Tibial nerve (tissue), 4 donors: Measurements from ENCODE around the gene ASAP3.

ENCODE experiments used
- CTCF ChIP-seq, 5 experiments: fragments of 200-600 bp in 3 of 5; fragments of 450-650 bp in 2 of 5; sonication (generic) in 3 of 5; IDR thresholded peaks; one replicate each; pipeline ENCODE4 v1.5.1; 2016 to 2019; ENCODE audit warnings: antibody characterized with exemption in 5 of 5, mild to moderate bottlenecking in 3 of 5, moderate library complexity in 2 of 5
- EP300 ChIP-seq, 2 donors: sonication (generic); formaldehyde crosslinking; IDR thresholded peaks; one replicate each; pipeline ENCODE4 v1.6.1; 2017; ENCODE audit warnings: antibody characterized with exemption in 2 of 2, mild to moderate bottlenecking in 1 of 2
- POLR2A ChIP-seq, 2 donors: fragments of 450-650 bp; IDR thresholded peaks; one replicate each; pipeline ENCODE4 v1.6.1; 2017; ENCODE audit warnings: antibody characterized with exemption in 2 of 2, mild to moderate bottlenecking in 2 of 2, moderate library complexity in 2 of 2

- no peak for TF ChIP-seq CTCF (IDR thresholded peaks at IDR 0.05)
- no peak for TF ChIP-seq POLR2A (IDR thresholded peaks at IDR 0.05)
- no peak for TF ChIP-seq EP300 (IDR thresholded peaks at IDR 0.05)
These were observed 62.6 kb downstream of the ASAP3 start for GRCh38 chr1:23421343-23421742.
